Osteoblast (primary cell): ENCODE data around the gene RABL3. TPM values are rescaled to one million over a fixed set of nuclear protein-coding genes. Genes with fewer than 3 reads are reported as not detected.

Experiments used
- DNase-seq: peaks from one replicate; pipeline ENCODE4 v3.0.0; 2011; ENCODE audit warnings: low spot score, mixed read lengths; ENCODE audit not compliant: insufficient read length; ENCODE audit errors: missing footprints
- H2AFZ ChIP-seq: 2 replicates; pipeline ENCODE4 v1.6.0; 2011; ENCODE audit warnings: mild to moderate bottlenecking, low read length
- H3K27ac ChIP-seq: 2 replicates; pipeline ENCODE4 v1.5.1; 2011; ENCODE audit warnings: mild to moderate bottlenecking, low read depth, low read length, moderate library complexity
- H3K27me3 ChIP-seq: 2 replicates; pipeline ENCODE4 v1.6.0; 2012; ENCODE audit warnings: mild to moderate bottlenecking, control low read depth, inconsistent platforms, low read length, moderate library complexity; ENCODE audit not compliant: insufficient read depth
- H3K36me3 ChIP-seq: 2 replicates; pipeline ENCODE4 v1.5.1; 2011; ENCODE audit warnings: mild to moderate bottlenecking, low read length, control low read depth, moderate library complexity; ENCODE audit not compliant: insufficient read depth
- H3K4me1 ChIP-seq: 2 replicates; pipeline ENCODE4 v1.5.1; 2011; ENCODE audit warnings: mild to moderate bottlenecking, low read length, control low read depth, moderate library complexity; ENCODE audit not compliant: insufficient read depth
- H3K4me2 ChIP-seq: 2 replicates; pipeline ENCODE4 v1.6.0; 2011; ENCODE audit warnings: mild to moderate bottlenecking, low read length; ENCODE audit not compliant: insufficient read depth
- H3K4me3 ChIP-seq: fragments of 200-600 bp; sonication (generic); 3 replicates; pipeline ENCODE4 v1.5.1; 2012; ENCODE audit warnings: mild to moderate bottlenecking, low read length, inconsistent platforms; ENCODE audit not compliant: insufficient read depth
- H3K79me2 ChIP-seq: 2 replicates; pipeline ENCODE4 v1.6.0; 2012; ENCODE audit warnings: mild to moderate bottlenecking, low read length, control low read depth, inconsistent platforms; ENCODE audit not compliant: insufficient read depth
- H3K9me3 ChIP-seq: 2 replicates; pipeline ENCODE4 v1.5.1; 2011; ENCODE audit warnings: low read depth, low read length, control low read depth
- H4K20me1 ChIP-seq: 2 replicates; pipeline ENCODE4 v1.6.0; 2012; ENCODE audit warnings: mild to moderate bottlenecking, low read length, control low read depth; ENCODE audit not compliant: insufficient read depth
- total RNA-seq: library from RNA; depleted of rRNA; stranded (reverse); fragments of >200 nt; gene quantifications from 2 replicates; pipeline ENCODE4 v1.2.3, GENCODE V29; 2012
- TF ChIP-seq, protein P1 (sequence below): IDR thresholded peaks from 2 replicates; pipeline ENCODE4 v1.5.1; 2011; ENCODE audit warnings: mild to moderate bottlenecking, low read depth, low read length, moderate library complexity; ENCODE audit errors: extremely low read depth

RABL3 gene
- total RNA-seq, 1 donor = 15.2 TPM

DNA sequence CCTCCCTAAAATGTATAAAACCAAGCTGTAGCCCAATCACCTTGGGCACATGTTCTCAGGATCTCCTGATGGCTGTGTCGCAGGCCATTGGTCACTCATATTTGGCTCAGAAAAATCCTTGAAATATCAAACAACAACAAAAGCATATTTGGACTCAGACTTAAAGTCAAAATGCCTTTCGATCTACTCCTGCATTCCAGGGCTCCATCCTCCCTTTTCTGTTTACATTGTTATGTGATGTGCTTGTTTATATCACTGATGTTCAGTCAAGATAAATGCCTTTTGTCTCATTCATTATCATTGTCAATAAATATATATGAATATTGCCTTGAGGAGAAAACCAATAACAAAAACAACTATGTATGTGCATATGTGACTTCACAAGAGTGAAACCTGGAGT lies 92.0 kb downstream of the RABL3 start:
- TF ChIP-seq, protein P1, sequence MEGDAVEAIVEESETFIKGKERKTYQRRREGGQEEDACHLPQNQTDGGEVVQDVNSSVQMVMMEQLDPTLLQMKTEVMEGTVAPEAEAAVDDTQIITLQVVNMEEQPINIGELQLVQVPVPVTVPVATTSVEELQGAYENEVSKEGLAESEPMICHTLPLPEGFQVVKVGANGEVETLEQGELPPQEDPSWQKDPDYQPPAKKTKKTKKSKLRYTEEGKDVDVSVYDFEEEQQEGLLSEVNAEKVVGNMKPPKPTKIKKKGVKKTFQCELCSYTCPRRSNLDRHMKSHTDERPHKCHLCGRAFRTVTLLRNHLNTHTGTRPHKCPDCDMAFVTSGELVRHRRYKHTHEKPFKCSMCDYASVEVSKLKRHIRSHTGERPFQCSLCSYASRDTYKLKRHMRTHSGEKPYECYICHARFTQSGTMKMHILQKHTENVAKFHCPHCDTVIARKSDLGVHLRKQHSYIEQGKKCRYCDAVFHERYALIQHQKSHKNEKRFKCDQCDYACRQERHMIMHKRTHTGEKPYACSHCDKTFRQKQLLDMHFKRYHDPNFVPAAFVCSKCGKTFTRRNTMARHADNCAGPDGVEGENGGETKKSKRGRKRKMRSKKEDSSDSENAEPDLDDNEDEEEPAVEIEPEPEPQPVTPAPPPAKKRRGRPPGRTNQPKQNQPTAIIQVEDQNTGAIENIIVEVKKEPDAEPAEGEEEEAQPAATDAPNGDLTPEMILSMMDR = no peak
- Histone ChIP-seq H3K9me3 (no peaks in the 10 kb centered on the region), H3K4me2 (no peak overlapping the region), H4K20me1 (no peaks in the 10 kb centered on the region), H3K36me3 (no peaks in the 10 kb centered on the region), H3K27ac (no peak overlapping the region), H3K4me3 (no peak overlapping the region), H3K79me2 (no peaks in the 10 kb centered on the region), H2AFZ (no peak overlapping the region), H3K4me1 (peaks cover 2% of the 10 kb centered on the region), H3K27me3 (no peaks in the 10 kb centered on the region)
- peak; percentile 6 for DNase-seq

DNA sequence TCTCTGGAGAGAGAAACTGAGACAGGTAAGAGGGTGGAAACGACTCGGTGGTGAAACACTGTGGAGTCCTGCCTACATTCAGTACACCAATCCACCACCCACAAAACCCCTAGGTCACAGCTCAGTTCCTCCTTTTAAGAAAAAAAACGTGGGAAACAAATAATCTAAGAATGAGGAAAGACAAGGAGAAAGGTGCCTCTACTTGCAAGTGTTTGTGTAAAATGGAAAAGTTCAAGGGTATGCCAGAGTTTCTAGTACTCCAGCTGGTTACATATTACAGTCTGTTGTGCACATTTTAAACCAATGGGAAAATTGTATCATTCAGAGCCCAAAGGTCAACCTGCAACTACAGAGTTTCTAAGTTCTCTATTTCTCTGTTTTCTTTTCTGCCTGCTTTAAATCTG lies 92.5 kb downstream of the RABL3 start:
- no peak overlapping the region for H3K4me2 ChIP-seq
- no peaks in the 10 kb centered on the region for H3K36me3 ChIP-seq
- H3K4me1 ChIP-seq = peaks cover 6% of the 10 kb centered on the region
- H3K27me3 ChIP-seq = no peaks in the 10 kb centered on the region
- no peak overlapping the region for H2AFZ ChIP-seq
- no peaks in the 10 kb centered on the region for H4K20me1 ChIP-seq
- TF ChIP-seq, protein P1 = no peak
- no peaks in the 10 kb centered on the region for H3K79me2 ChIP-seq
- H3K27ac ChIP-seq = no peak overlapping the region
- DNase-seq = no peak
- no peak overlapping the region for H3K4me3 ChIP-seq
- no peaks in the 10 kb centered on the region for H3K9me3 ChIP-seq

DNA sequence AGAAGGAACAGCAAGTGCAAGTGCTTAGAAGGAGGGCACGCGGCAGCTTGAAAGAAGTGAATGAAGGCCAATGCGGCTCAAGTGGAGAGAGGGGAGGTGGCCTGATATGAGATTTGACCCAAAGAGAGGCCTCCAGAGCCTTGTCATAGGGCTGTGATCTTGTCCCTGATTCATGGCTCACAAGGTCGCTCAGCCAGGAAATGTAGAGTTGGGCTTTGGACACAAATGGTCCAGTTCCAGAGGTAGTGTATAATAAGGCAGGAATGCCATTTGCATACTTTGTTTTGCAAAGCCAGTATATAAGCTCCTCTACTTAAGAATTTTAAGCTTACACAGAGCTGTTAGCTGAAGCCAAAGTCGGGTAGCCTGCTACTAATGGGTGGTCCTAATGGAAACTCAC lies 94.0 kb downstream of the RABL3 start:
- no peaks in the 10 kb centered on the region for H3K9me3 ChIP-seq
- TF ChIP-seq, protein P1 = no peak
- H3K4me2 ChIP-seq = no peak overlapping the region
- H3K36me3 ChIP-seq = no peaks in the 10 kb centered on the region
- no peaks in the 10 kb centered on the region for H3K79me2 ChIP-seq
- no peak overlapping the region for H3K27ac ChIP-seq
- no peaks in the 10 kb centered on the region for H4K20me1 ChIP-seq
- no peak for DNase-seq
- H3K27me3 ChIP-seq = no peaks in the 10 kb centered on the region
- H3K4me3 ChIP-seq = no peak overlapping the region
- no peak overlapping the region for H2AFZ ChIP-seq
- H3K4me1 ChIP-seq = peaks cover 6% of the 10 kb centered on the region

DNA sequence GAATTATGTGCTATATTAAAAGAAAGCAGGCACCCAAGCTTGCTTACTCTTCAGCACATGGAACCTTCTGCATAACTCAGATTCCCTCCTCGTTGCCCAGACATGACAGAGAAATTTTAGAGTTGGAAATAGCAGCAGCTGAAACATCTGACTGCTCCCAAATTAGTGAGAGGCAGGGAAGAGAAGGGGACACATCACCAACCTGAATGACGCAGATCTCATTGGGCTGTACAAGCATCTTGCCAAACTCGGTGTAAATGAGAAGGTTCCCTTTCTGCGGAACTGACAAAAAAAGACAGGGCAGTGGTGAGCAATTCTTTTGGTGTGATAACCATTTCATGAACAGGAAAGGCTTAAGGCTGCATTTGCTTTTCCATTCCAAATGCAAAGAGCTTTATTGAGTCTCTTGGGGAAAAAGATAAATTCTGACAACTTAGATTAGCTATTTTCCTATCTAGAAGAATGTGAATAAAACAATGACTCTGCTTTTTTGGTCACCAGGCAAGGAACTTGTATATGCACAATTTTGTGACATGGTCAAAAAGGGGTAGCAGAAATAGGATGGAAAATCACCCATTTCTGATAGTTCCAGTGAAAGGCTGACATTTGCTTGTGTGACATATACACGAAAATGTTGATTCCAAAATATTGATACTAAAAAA lies 95.4 kb downstream of the RABL3 start:
- Histone ChIP-seq H3K36me3 (no peaks in the 10 kb centered on the region), H3K4me3 (no peak overlapping the region), H3K4me2 (no peak overlapping the region), H3K4me1 (peaks cover 16% of the 10 kb centered on the region), H3K79me2 (no peaks in the 10 kb centered on the region), H4K20me1 (no peaks in the 10 kb centered on the region), H3K27ac (no peak overlapping the region), H2AFZ (peak overlapping the region; percentile 25), H3K27me3 (no peaks in the 10 kb centered on the region), H3K9me3 (no peaks in the 10 kb centered on the region)
- TF ChIP-seq, protein P1 = no peak
- DNase-seq = no peak
